GM19240 (cell line): ENCODE data around the gene LIMK1.
"Not testable (repeated sequence)": the region's sequence is repeated elsewhere in the genome, so short reads cannot be mapped to it uniquely, and the experiment has no call there.

Experiments
- DNase-seq: peaks from one replicate; pipeline ENCODE4 v3.0.0; 2011; ENCODE audit warnings: low spot score; ENCODE audit not compliant: insufficient read length

Gene LIMK1

GRCh38 chr7:74121401-74122249 lies 38.0 kb downstream of the LIMK1 start:
- no peak for DNase-seq

- DNase-seq, result not testable (repeated sequence)
Observed at GRCh38 chr7:74123892-74124291, 40.3 kb downstream of the LIMK1 start.

DNA sequence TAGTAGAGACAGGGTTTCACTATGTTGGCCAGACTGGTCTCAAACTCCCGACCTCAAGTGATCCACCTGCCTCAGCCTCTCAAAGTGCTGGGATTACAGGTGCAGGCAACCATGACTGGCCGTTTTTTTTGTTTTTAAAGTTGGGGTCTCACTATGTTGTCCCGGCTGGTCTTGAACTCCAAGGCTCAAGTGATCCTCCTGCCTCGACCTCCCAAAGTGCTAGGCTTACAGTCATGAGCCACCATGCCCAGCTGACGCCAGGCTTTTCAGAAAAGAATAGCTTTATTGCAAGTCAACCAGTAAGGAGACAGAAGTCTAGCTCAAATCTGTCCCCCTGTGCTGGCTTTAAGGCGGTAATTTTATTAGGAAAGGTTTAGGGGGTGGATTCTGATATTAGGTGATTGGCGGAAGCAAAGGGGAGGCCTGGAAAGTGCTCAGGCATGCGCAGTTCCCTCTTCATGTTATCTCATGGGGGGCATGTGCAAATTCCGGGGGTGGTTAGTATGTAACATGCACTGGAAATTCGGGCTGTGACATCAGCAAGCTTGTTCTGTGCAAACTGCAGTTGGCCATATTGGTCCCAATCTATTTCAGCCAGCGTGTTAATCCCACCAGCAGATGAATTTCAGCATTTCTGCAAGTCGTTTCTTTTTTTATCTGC lies 42.7 kb downstream of the LIMK1 start:
- no peak for DNase-seq

- no peak for DNase-seq
Observed at GRCh38 chr7:74129887-74130286, 46.3 kb downstream of the LIMK1 start.

GRCh38 chr7:74130518-74130917 lies 46.9 kb downstream of the LIMK1 start:
- DNase-seq, result no peak

DNA sequence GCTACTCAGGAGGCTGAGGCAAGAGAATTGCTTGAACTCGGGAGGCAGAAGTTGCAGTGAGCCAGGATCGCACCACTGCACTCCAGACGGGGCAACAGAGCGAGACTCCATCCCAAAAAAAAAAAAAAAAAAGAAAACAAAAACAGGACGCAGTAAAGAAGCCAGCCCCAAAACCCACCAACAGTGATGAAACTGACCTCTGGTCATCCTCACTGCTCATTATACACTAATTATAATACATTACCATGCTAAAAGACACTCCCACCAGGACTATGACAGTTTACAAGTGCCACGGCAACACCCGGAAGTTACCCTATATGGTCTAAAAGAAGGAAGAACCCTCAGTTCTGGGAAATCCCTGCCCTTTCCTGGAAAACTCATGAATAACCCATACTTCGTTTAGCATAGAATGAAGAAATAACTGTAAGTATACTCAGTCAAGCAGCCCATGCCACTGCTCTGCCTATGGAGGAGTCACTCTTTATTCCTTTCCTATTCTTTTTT lies 50.6 kb downstream of the LIMK1 start:
- DNase-seq, result no peak

DNA sequence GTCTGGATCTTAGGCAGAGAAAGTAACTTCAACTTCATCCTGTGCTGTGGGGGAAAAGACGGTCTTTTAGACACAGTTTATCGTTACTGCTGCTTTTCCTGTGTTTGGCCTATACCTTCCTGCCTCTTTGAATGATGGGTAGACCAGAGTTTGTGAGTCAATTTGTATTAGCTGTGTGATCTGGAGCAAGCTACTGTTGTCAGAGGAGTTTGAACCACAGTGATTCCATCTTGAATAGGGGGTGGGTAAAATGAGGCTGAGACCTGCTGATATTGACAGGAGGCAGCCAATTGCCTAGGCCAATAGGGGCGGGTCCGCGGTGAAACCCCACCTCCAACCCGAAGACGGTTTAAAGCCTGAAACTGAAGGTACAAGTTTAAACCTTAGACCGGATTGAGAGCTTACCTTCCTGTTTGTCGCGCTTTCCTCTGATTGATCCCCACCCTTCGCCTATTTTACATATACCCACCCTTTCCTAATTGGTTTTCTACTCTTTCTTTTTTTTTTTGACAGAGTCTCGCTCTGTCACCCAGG lies 54.8 kb downstream of the LIMK1 start:
- DNase-seq, result no peak

DNA sequence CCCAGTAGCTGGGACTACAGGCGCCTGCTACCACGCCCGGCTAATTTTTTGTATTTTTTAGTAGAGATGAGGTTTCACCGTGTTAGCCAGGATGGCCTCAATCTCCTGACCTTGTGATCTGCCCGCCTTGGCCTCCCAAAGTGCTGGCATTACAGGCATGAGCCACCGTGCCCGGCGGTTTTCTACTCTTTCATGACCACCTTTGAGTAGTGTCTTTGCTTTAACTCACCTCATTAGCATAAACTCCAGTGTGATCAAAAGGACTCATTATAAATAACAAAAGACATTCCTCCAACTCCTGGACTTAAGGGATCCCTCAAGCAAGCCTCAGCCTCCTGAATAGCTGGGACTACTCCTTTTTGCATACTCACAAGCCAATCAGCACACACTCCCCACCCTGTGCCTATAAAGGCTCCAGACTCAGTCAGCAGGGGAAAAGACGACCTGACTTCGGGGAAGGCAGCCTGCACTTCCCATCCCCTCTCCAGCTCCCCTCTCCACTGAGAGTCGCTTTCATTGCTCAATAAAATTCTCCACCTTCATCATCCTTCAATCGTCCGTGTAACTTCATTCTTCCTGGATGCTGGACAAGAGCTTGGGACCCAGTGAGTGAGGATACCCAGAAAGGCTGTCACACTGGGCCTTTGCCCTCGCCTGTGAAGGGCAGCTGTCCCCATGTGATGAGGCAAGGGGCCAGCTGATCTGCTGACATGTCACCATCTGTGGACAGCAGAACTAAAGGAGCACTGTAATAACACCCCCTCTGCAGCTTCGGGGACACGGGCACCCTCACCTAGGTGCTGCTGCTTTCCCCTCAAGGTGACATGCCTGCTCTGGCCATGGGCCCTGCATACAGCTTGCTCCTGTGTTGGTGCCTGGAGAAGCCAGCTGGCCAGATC lies 55.6 kb downstream of the LIMK1 start:
- DNase-seq, result no peak

DNA sequence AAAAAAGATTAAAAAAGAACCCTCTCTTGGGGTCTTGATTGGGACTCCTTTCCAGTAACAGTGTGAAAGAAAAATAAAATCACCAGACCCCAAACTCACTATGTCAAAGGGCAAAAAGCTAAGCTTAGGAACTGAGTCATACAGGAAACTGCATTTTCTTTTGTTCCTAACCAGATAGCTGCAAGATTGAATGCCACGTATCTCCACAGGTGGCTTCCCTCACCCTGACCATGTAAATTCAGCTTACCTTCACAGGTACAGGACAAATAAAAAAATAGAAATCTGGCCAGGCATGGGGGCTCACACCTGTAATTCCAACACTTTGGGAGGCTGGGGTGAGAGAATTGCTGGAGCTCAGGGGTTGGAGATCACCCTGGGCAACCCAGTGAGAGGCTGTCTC lies 58.1 kb downstream of the LIMK1 start:
- no peak for DNase-seq

DNA sequence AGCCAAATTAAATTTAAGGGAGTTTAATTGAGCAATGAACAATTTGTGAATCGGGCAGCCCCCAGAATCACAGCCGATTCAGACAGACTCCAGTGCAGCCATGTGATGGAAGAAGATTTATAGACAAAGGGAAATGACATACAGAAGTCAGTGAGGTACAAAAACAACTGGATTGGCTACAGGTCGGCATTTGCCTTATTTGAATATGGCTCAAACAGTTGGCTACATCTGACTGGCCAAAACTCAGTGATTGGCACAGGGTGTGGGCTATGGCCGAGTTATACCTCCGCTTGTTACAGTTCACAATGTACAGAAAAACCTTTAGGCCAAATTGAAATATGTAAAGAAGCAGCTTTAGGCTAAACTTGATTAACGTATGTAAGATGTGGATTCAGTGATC lies 59.8 kb downstream of the LIMK1 start:
- no peak for DNase-seq

- no peak for DNase-seq
Observed at GRCh38 chr7:74148491-74148890, 64.9 kb downstream of the LIMK1 start.

GRCh38 chr7:74149071-74149470 lies 65.5 kb downstream of the LIMK1 start:
- DNase-seq, result no peak

DNA sequence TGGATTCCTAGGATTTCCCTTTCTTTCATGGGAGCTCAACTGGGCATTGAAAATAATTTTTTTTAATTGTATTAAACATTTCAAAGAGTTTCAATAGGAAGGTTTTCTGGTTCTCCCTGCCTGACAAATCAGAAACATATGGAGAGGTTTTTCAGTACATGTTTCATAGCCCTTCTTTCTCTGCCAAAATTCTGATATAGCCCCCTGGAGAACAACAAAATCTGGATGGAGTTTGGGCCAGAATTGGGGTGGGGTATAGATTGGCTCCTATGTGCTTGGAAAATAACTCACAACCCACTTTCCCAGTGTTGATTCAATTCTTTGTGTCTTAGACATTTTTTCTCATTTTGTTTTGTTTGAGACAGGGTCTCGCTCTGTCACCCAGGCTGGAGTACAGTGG lies 66.0 kb downstream of the LIMK1 start:
- no peak for DNase-seq

GRCh38 chr7:74153736-74154135 lies 70.1 kb downstream of the LIMK1 start:
- no peak for DNase-seq

- DNase-seq, result no peak
Observed at GRCh38 chr7:74155810-74156395, 72.3 kb downstream of the LIMK1 start.

DNA sequence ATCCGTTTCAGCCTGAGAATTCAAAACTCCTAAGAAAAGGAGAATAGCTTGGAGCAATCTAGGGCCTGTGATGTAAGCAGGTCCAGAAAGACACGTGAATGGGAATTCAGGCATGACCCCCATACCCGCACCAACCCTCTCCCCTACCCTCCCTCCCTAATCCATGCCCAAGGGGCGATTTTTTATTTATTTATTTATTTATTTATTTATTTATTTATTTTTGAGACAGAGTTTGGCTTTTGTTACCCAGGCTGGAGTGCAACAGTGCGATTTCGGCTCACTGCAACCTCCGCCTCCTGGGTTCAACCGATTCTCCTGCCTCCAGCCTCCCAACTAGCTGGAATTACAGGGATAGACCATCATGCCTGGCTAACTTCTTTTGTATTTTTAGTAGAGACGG lies 74.0 kb downstream of the LIMK1 start:
- DNase-seq, result no peak

DNA sequence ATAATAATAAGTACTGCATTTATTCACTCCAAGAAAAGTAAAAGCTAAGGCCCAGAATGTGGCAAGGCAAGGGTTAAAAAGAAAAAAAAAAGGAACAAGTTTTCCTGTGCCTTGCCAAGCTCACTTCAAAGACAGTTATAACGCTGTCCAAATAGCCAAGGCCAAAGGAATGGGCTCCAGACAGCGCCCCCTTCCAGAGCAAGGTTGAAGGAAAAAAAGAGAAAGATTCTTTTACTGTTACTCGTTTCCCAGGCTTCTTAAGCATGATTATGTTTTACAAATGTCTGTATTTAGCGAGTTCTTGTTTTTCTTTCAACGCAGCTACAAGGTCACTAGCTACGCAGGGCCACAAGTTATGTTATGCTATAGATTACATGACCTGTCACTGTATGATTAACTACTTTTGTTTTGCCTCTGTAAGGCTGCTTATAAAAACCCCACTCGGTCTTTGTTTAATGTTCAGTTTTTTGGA lies 81.4 kb downstream of the LIMK1 start:
- no peak for DNase-seq

DNA sequence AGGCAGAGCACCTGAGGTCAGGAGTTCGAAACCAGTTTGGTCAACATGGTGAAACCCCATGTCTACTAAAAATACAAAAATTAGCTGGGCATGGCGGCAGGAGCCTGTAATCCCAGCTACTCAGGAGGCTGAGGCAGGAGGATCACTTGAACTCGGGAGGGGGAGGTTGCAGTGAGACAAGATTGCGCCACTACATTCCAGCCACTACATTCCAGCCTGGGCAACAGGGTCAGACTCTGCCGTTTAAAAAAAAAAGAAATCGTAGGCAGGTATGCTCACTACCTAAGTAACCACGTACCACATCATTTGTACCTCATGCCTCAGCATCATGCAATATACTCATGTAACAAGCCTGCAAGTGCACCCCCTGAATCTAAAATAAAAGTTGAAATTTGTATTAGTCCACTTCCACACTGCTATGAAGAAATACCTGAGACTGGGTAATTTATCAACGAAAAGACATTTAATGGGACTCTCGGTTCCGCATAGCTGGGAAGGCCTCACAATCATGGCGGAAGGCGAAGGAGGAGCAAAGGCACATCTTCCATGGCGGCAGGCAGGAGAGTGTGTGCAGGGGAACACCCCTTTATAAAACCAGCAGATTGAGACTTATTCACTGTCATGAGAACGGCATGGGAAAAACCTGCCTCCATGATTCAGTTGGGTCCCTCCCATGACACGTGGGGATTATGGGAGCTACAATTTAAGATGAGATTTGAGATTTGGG lies 82.4 kb downstream of the LIMK1 start:
- DNase-seq, result no peak

GRCh38 chr7:74167324-74167723 lies 83.7 kb downstream of the LIMK1 start:
- DNase-seq, result not testable (repeated sequence)
